ENCODE results near the gene GPR35.

Gene GPR35

GRCh38 chr2:240644171-240644651, 18.9 kb downstream of the GPR35 start:
- no peak for DNase-seq (ENCODE audit: low spot score)
- in situ Hi-C loops (cut with MboI; ENCODE audit: low sequenced_read_pairs, unreplicated experiment), result no loop called here
- TF ChIP-seq CTCF (IDR thresholded peaks at IDR 0.05; ENCODE audit: borderline replicate concordance, control extremely low read depth, extremely low read depth, insufficient read depth, missing control alignments), result no peak

- in situ Hi-C loops (cut with MboI; ENCODE audit: low sequenced_read_pairs, unreplicated experiment), result no loop called here
- TF ChIP-seq CTCF (IDR thresholded peaks at IDR 0.05; ENCODE audit: borderline replicate concordance, control extremely low read depth, extremely low read depth, insufficient read depth, missing control alignments), result no peak
- DNase-seq (ENCODE audit: low spot score), result no peak
These were observed 19.6 kb downstream of the GPR35 start for GRCh38 chr2:240644859-240645301.

GRCh38 chr2:240645346-240645745, 20.1 kb downstream of the GPR35 start:
- no peak for TF ChIP-seq CTCF (IDR thresholded peaks at IDR 0.05; ENCODE audit: borderline replicate concordance, control extremely low read depth, extremely low read depth, insufficient read depth, missing control alignments)
- DNase-seq (ENCODE audit: low spot score), result no peak
- in situ Hi-C loops (cut with MboI; ENCODE audit: low sequenced_read_pairs, unreplicated experiment), result no loop called here

- no peak for DNase-seq (ENCODE audit: low spot score)
These were observed 20.5 kb downstream of the GPR35 start for GRCh38 chr2:240645801-240646175.

GRCh38 chr2:240646176-240646899, 21.1 kb downstream of the GPR35 start:
- in situ Hi-C loops (cut with MboI; ENCODE audit: low sequenced_read_pairs, unreplicated experiment), result no loop called here
- peak; percentile 37 for DNase-seq (ENCODE audit: low spot score)
- no peak for TF ChIP-seq CTCF (IDR thresholded peaks at IDR 0.05; ENCODE audit: borderline replicate concordance, control extremely low read depth, extremely low read depth, insufficient read depth, missing control alignments)

More at GRCh38 chr2:240645801-240646175, 20.5 kb downstream of the GPR35 start:
- in situ Hi-C loops (cut with MboI; ENCODE audit: low sequenced_read_pairs, unreplicated experiment), result no loop called here
- TF ChIP-seq CTCF (IDR thresholded peaks at IDR 0.05; ENCODE audit: borderline replicate concordance, control extremely low read depth, extremely low read depth, insufficient read depth, missing control alignments), result no peak

GRCh38 chr2:240646900-240647502, 21.7 kb downstream of the GPR35 start:
- no peak for DNase-seq (ENCODE audit: low spot score)
- in situ Hi-C loops (cut with MboI; ENCODE audit: low sequenced_read_pairs, unreplicated experiment), result no loop called here
- no peak for TF ChIP-seq CTCF (IDR thresholded peaks at IDR 0.05; ENCODE audit: borderline replicate concordance, control extremely low read depth, extremely low read depth, insufficient read depth, missing control alignments)
